Smooth muscle cell (in vitro differentiated cells): ENCODE measurements around the gene PCNT. TPM values are rescaled to one million over a fixed set of nuclear protein-coding genes. Genes with fewer than 3 reads are reported as not detected.

ENCODE experiments used
- DNase-seq: peaks from one replicate; lab custom pipeline; 2025; ENCODE audit not compliant: unreplicated experiment; lab: John Stamatoyannopoulos, UW
- H2AFZ ChIP-seq: fragments of 200-600 bp; sonication (generic); 2 replicates; pipeline ENCODE4 v1.6.0; 2016; ENCODE audit warnings: antibody characterized with exemption, low read depth, mild to moderate bottlenecking
- H3F3A ChIP-seq: fragments of 200-600 bp; sonication (generic); 2 replicates; pipeline ENCODE4 v1.6.0; 2017; ENCODE audit warnings: antibody characterized with exemption, low read depth
- H3K27ac ChIP-seq: fragments of 200-600 bp; sonication (generic); 2 replicates; pipeline ENCODE4 v1.5.1; 2016; ENCODE audit warnings: low read depth, mild to moderate bottlenecking
- H3K27me3 ChIP-seq: fragments of 200-600 bp; sonication (generic); 2 replicates; pipeline ENCODE4 v1.6.1; 2016; ENCODE audit warnings: low read depth, mild to moderate bottlenecking
- H3K36me3 ChIP-seq: fragments of 200-600 bp; sonication (generic); 2 replicates; pipeline ENCODE4 v1.5.1; 2016; ENCODE audit warnings: low read depth
- H3K4me1 ChIP-seq: fragments of 200-600 bp; sonication (generic); 2 replicates; pipeline ENCODE4 v1.5.1; 2016; ENCODE audit warnings: low read depth
- H3K4me2 ChIP-seq: fragments of 200-600 bp; sonication (generic); 2 replicates; pipeline ENCODE4 v1.6.0; 2016; ENCODE audit warnings: mild to moderate bottlenecking
- H3K4me3 ChIP-seq: fragments of 200-600 bp; sonication (generic); 2 replicates; pipeline ENCODE4 v1.5.1; 2016; ENCODE audit warnings: mild to moderate bottlenecking
- H3K79me2 ChIP-seq: fragments of 200-600 bp; sonication (generic); 2 replicates; pipeline ENCODE4 v1.6.0; 2016; ENCODE audit warnings: low read depth, mild to moderate bottlenecking
- H3K9ac ChIP-seq: fragments of 200-600 bp; sonication (generic); 2 replicates; pipeline ENCODE4 v1.6.0; 2016; ENCODE audit warnings: low read depth
- H3K9me3 ChIP-seq: fragments of 200-600 bp; sonication (generic); replicated peaks from 2 replicates; pipeline ENCODE4 v1.5.1; 2016; ENCODE audit warnings: low read depth
- H4K20me1 ChIP-seq: fragments of 200-600 bp; sonication (generic); 2 replicates; pipeline ENCODE4 v1.6.0; 2016; ENCODE audit warnings: low read depth
- CTCF ChIP-seq: fragments of 200-600 bp; sonication (generic); IDR thresholded peaks from 2 replicates; pipeline ENCODE4 v1.5.1; 2017; ENCODE audit warnings: borderline replicate concordance, mild to moderate bottlenecking, antibody characterized with exemption; ENCODE audit not compliant: insufficient read depth, poor library complexity, severe bottlenecking
- WGBS: methylation state at CpG from one replicate; pipeline ENCODE4 v1.1.7; 2016; ENCODE audit warnings: low lambda C conversion rate; 5-methylcytosine and 5-hydroxymethylcytosine counted together
- polyA plus RNA-seq: library from polyadenylated mRNA; unstranded; fragments of >200 nt; fragmentation: Nextera tagmentation; extraction: Ambion mirVana; gene quantifications from 2 replicates; pipeline ENCODE4 v1.2.1, GENCODE V29; 2016
- total RNA-seq: library from RNA; depleted of rRNA; stranded (reverse); fragments of >200 nt; gene quantifications from 2 replicates; pipeline ENCODE4 v1.2.3, GENCODE V29; 2014

The PCNT gene
- total and polyA plus RNA-seq, 2 experiments from 2014 or later, result 9.3 to 10.8 TPM

- no peaks in the 10 kb centered on the region for H3K36me3 ChIP-seq
- no peak overlapping the region for H3K9ac ChIP-seq
- H3K9me3 ChIP-seq, result no peaks in the 10 kb centered on the region
- H3K79me2 ChIP-seq, result no peaks in the 10 kb centered on the region
- no peak overlapping the region for H3K27ac ChIP-seq
- no peaks in the 10 kb centered on the region for H3F3A ChIP-seq
- H3K4me3 ChIP-seq, result no peak overlapping the region
- no peak overlapping the region for H2AFZ ChIP-seq
- H4K20me1 ChIP-seq, result peaks cover 7% of the 10 kb centered on the region
- DNase-seq, result no peak
- WGBS, result 95% methylated on average over 10 of the region's 10 CpGs
- no peak overlapping the region for H3K4me2 ChIP-seq
- no peak for TF ChIP-seq CTCF
- no peaks in the 10 kb centered on the region for H3K4me1 ChIP-seq
- no peaks in the 10 kb centered on the region for H3K27me3 ChIP-seq
These were observed 37.2 kb downstream of the PCNT start for GRCh38 chr21:46361176-46361575.

DNA sequence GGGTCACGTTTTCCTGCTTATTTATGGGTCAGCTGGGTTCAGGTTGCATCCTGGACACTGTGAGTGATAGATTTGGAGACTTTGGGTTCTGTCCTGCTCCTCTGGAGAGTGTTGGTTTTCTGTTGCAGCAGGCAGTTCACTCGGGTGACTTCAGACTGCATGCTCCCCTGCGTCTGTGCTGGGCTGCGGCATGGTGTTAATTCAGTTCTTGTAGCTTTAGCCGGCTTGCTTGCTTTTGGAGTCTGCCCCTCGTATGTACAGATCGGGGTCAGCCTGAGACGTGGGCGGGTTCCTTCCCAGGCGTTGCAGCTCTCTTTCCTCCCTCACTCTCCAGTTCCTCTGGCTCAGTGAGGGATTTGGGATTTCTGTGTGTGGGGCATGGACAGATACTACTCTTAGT, 38.0 kb downstream of the PCNT start:
- DNase-seq, result no peak
- H3K4me2 ChIP-seq, result no peak overlapping the region
- no peak overlapping the region for H3K27ac ChIP-seq
- H3K9ac ChIP-seq, result no peak overlapping the region
- H3F3A ChIP-seq, result no peaks in the 10 kb centered on the region
- H3K79me2 ChIP-seq, result no peaks in the 10 kb centered on the region
- H3K4me1 ChIP-seq, result no peaks in the 10 kb centered on the region
- no peaks in the 10 kb centered on the region for H3K27me3 ChIP-seq
- peaks cover 7% of the 10 kb centered on the region for H4K20me1 ChIP-seq
- H2AFZ ChIP-seq, result no peak overlapping the region
- TF ChIP-seq CTCF, result no peak
- H3K4me3 ChIP-seq, result no peak overlapping the region
- no peaks in the 10 kb centered on the region for H3K9me3 ChIP-seq
- no peaks in the 10 kb centered on the region for H3K36me3 ChIP-seq
- WGBS, result 87% methylated on average over 10 of the region's 10 CpGs

- no peak for DNase-seq
- no peaks in the 10 kb centered on the region for H3F3A ChIP-seq
- no peak for TF ChIP-seq CTCF
- no peak overlapping the region for H2AFZ ChIP-seq
- H3K27ac ChIP-seq, result no peak overlapping the region
- H3K36me3 ChIP-seq, result peaks cover 5% of the 10 kb centered on the region
- 90% methylated on average over 15 of the region's 15 CpGs for WGBS
- H3K4me3 ChIP-seq, result no peak overlapping the region
- H3K4me2 ChIP-seq, result no peak overlapping the region
- no peaks in the 10 kb centered on the region for H3K27me3 ChIP-seq
- no peaks in the 10 kb centered on the region for H3K79me2 ChIP-seq
- peaks cover 7% of the 10 kb centered on the region for H4K20me1 ChIP-seq
- no peaks in the 10 kb centered on the region for H3K4me1 ChIP-seq
- H3K9ac ChIP-seq, result no peak overlapping the region
- no peaks in the 10 kb centered on the region for H3K9me3 ChIP-seq
These were observed 39.0 kb downstream of the PCNT start for GRCh38 chr21:46362946-46363345.

DNA sequence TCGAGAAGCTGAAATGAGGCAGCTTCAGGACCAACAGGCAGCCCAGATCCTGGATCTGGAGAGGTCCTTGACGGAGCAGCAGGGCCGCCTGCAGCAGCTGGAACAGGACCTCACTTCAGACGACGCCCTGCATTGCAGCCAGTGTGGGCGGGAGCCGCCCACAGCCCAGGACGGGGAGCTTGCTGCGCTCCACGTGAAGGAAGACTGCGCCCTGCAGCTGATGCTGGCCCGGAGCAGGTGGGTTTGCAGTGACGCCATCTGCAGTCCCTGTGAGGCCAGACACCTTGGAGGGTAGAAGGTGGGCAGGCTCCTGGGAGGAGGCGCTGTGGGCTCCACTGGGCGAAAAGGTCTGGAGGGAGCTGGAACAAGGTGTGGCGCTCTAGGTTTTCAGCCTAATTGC, 39.7 kb downstream of the PCNT start:
- Histone ChIP-seq H3K36me3 (peaks cover 6% of the 10 kb centered on the region), H3K9me3 (no peaks in the 10 kb centered on the region), H3K9ac (no peak overlapping the region), H4K20me1 (peaks cover 10% of the 10 kb centered on the region), H3K79me2 (no peaks in the 10 kb centered on the region), H3F3A (no peaks in the 10 kb centered on the region), H3K4me1 (no peaks in the 10 kb centered on the region), H3K4me3 (no peak overlapping the region), H3K27me3 (no peaks in the 10 kb centered on the region), H3K27ac (no peak overlapping the region), H2AFZ (no peak overlapping the region), H3K4me2 (no peak overlapping the region)
- DNase-seq, result no peak
- 98% methylated on average over 16 of the region's 16 CpGs for WGBS
- no peak for TF ChIP-seq CTCF
